Ovary (tissue), 9 donors: ENCODE data around the gene CCDC184. TPM values are rescaled to one million over a fixed set of nuclear protein-coding genes. Genes with fewer than 3 reads are reported as not detected.
"Not testable (repeated sequence)": the region's sequence is repeated elsewhere in the genome, so short reads cannot be mapped to it uniquely, and the experiment has no call there.

Experiments used
- DNase-seq, 5 donors: peaks; one replicate each; pipeline ENCODE4 v3.0.0-alpha.2; 2019 to 2020
- H3K27ac ChIP-seq, 2 donors: fragments of 200-600 bp; one replicate each; pipeline versions ENCODE4 v1.5.1 to v1.8.0; 2019 to 2022
- H3K27me3 ChIP-seq: fragments of 200-600 bp; one replicate; pipeline ENCODE4 v1.8.0; 2022
- H3K36me3 ChIP-seq: fragments of 200-600 bp; sonication (generic); one replicate; pipeline ENCODE4 v1.5.1; 2019
- H3K4me1 ChIP-seq: one replicate; pipeline ENCODE4 v1.8.1; 2013; ENCODE audit warnings: mild to moderate bottlenecking, moderate library complexity; ENCODE audit not compliant: insufficient read depth
- H3K4me3 ChIP-seq: fragments of 200-600 bp; sonication (generic); one replicate; pipeline ENCODE4 v1.5.1; 2017
- H3K9me3 ChIP-seq, 2 donors: fragments of 200-600 bp in 1 of 2; sonication (generic) in 1 of 2; one replicate each; pipeline versions ENCODE4 v1.5.1 to v1.8.1; 2013 to 2019; ENCODE audit warnings: mild to moderate bottlenecking in 1 of 2, moderate library complexity in 1 of 2
- EP300 ChIP-seq: sonication (generic); formaldehyde crosslinking; IDR thresholded peaks from one replicate; pipeline ENCODE4 v1.6.1; 2017; ENCODE audit warnings: antibody characterized with exemption
- POLR2A ChIP-seq: fragments of 450-650 bp; IDR thresholded peaks from one replicate; pipeline ENCODE4 v1.6.1; 2017; ENCODE audit warnings: antibody characterized with exemption, mild to moderate bottlenecking, moderate library complexity
- WGBS, 3 donors: extraction: QIAGEN DNeasy Blood & Tissue Kit in 1 of 3; methylation state at CpG; one replicate each; pipeline versions ENCODE4 v1.1.5 to v1.1.7; 2013 to 2017; 5-methylcytosine and 5-hydroxymethylcytosine counted together
- intact Hi-C, 4 donors: fragments of 100-400 bp; cut with DNase I; formaldehyde crosslinking; loops; one replicate each; pipeline versions ENCODE4 v1.11.0 to v1.15.1; 2022 to 2023
- polyA plus RNA-seq, 2 donors: library from polyadenylated mRNA; stranded (reverse); fragments of 200-250 nt in 1 of 2; fragments of 350-450 nt in 1 of 2; fragmentation: Illumina TruSeq in 1 of 2; extraction: RNeasy Lipid Tissue Mini Kit (QIAGEN cat#74804) in 1 of 2; gene quantifications; one replicate each; pipeline ENCODE4 v1.2.3, GENCODE V29; 2013 to 2014
- total RNA-seq, 7 donors: library from RNA; depleted of rRNA in 2 of 7; stranded (reverse); fragments of >200 nt in 2 of 7; fragmentation: NEBNext Ultra II Directional in 3 of 7; extraction: Animal tissue kit (Norgen Biotek cat#: 25700) in 3 of 7; gene quantifications; one replicate each; pipeline versions ENCODE4 v1.1.0 to v1.2.4, GENCODE V29; 2016 to 2023
- TF ChIP-seq, protein P1 (sequence below), 3 donors: fragments of 450-650 bp in 2 of 3; fragments of 200-600 bp in 1 of 3; IDR thresholded peaks; one replicate each; pipeline versions ENCODE4 v1.5.1 to v1.8.0; 2016 to 2022; ENCODE audit warnings: antibody characterized with exemption in 3 of 3, mild to moderate bottlenecking in 1 of 3
- donor health status: DM: no; HTN: no; CAD: no; lungs with moderate emphysema.
- donor health status: DM: no; HTN: no; CAD: no.
- donor health status: Bipolar disorder and iron deficiency.
- donor health status: DM: yes; HTN: yes; CAD: no.
- donor health status: DM: no; HTN: no; CAD: no.
- donor health status: DM: yes; HTN: yes; CAD: no.

The CCDC184 gene
- total and polyA plus RNA-seq, 9 donors: 3.4 to 16.6 (median 6.0) TPM

GRCh38 chr12:48145981-48146380, 37.5 kb upstream of the CCDC184 start:
- H3K27me3 ChIP-seq: no peaks in the 10 kb centered on the region

GRCh38 chr12:48151103-48151771, 32.2 kb upstream of the CCDC184 start:
- H3K27me3 ChIP-seq: no peaks in the 10 kb centered on the region
- no peaks in the 10 kb centered on the region for H3K9me3 ChIP-seq
- WGBS, 3 donors: 52 to 73% (median 69%) methylated on average over 2 of the region's 2 CpGs
- DNase-seq: no peak
- H3K4me3 ChIP-seq: no peak overlapping the region
- intact Hi-C loops: loop anchor here in 1 of 4 donors (10.0 kb wide), 1 partner anchor 46 kb away; the partner anchor contains the start of gene SENP1
- TF ChIP-seq EP300 (no peak), POLR2A (no peak)
- TF ChIP-seq, protein P1, sequence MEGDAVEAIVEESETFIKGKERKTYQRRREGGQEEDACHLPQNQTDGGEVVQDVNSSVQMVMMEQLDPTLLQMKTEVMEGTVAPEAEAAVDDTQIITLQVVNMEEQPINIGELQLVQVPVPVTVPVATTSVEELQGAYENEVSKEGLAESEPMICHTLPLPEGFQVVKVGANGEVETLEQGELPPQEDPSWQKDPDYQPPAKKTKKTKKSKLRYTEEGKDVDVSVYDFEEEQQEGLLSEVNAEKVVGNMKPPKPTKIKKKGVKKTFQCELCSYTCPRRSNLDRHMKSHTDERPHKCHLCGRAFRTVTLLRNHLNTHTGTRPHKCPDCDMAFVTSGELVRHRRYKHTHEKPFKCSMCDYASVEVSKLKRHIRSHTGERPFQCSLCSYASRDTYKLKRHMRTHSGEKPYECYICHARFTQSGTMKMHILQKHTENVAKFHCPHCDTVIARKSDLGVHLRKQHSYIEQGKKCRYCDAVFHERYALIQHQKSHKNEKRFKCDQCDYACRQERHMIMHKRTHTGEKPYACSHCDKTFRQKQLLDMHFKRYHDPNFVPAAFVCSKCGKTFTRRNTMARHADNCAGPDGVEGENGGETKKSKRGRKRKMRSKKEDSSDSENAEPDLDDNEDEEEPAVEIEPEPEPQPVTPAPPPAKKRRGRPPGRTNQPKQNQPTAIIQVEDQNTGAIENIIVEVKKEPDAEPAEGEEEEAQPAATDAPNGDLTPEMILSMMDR (IDR thresholded peaks at IDR 0.05): no peak
- H3K4me1 ChIP-seq: peaks cover 3% of the 10 kb centered on the region
- no peaks in the 10 kb centered on the region for H3K36me3 ChIP-seq
- H3K27ac ChIP-seq: no peak overlapping the region

More at GRCh38 chr12:48145981-48146380, 37.5 kb upstream of the CCDC184 start:
- Histone ChIP-seq H3K4me3 (no peak overlapping the region), H3K9me3 (no peaks in the 10 kb centered on the region), H3K36me3 (no peaks in the 10 kb centered on the region), H3K4me1 (no peaks in the 10 kb centered on the region), H3K27ac (no peak overlapping the region)
- no peak for DNase-seq
- 21 to 33% (median 27%) methylated on average over 1 of the region's 1 CpG for WGBS, 3 donors
- intact Hi-C loops: no loop called here
- TF ChIP-seq, protein P1 (IDR thresholded peaks at IDR 0.05): no peak
- TF ChIP-seq POLR2A: no peak
- no peak for TF ChIP-seq EP300

DNA sequence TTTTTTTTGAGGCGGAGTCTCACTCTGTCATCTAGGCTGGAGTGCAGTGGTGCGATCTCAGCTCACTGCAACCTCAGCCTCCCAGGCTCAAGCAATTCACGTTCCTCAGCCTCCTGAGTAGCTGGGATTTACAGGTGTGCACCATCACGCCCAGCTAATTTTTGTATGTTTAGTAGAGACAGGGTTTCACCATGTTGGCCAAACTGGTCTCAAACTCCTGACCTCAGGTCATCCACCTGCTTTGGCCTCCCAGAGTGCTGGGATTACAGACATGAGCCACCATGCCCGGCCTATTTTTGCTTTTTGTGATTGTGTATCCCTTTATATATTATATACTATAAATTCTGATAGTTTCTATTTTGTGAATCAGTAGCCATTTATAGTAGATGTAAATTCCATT, 27.7 kb upstream of the CCDC184 start:
- H3K27me3 ChIP-seq, H3K9me3 ChIP-seq, H3K4me1 ChIP-seq, H3K36me3 ChIP-seq, DNase-seq, H3K27ac ChIP-seq, H3K4me3 ChIP-seq: not testable (repeated sequence)
- intact Hi-C loops: loop anchor here in 2 of 4 donors (5.0 to 10.0 kb wide), 2 partner anchors 51 to 53 kb away; partner anchors contain the start of gene SENP1 (in 1 of the 2)
- WGBS, 3 donors: 93 to 97% (median 93%) methylated on average over 5 of the region's 5 CpGs

DNA sequence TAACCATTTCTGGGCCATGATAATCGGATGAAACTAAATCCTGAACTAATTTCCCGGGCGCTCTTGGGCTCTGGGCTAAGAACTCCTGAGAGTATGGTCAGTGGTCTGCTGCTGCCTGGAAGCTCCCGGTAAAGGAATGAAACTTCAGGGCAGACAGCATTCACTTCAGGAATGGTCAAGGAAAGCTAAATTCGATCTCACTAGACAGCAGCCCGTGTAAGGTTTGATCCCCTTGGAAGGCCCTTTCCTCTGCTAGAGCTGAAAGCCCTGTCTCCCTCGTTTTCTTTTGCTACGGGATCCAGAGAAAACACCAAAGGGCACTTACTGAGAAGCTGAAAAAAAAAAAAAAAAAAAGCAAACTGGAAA, 26.8 kb upstream of the CCDC184 start:
- Histone ChIP-seq H3K4me1 (peaks cover 5% of the 10 kb centered on the region), H3K36me3 (no peaks in the 10 kb centered on the region), H3K9me3 (no peaks in the 10 kb centered on the region), H3K4me3 (peak overlapping the region; percentile 79), H3K27ac (peak overlapping the region in 1 of 2 donors; percentile 81), H3K27me3 (no peaks in the 10 kb centered on the region)
- WGBS, 3 donors: 8 to 15% (median 14%) methylated on average over 8 of the region's 8 CpGs
- intact Hi-C loops: loop anchor here in 2 of 4 donors (5.0 to 10.0 kb wide), 2 partner anchors 52 to 54 kb away; partner anchors contain the start of gene SENP1 (in 1 of the 2)
- no peak for DNase-seq
- TF ChIP-seq POLR2A: no peak
- no peak for TF ChIP-seq EP300
- TF ChIP-seq, protein P1 (IDR thresholded peaks at IDR 0.05): no peak
